HepG2 (cell line): ENCODE results near the gene GSC. TPM values are rescaled to one million over a fixed set of nuclear protein-coding genes. Genes with fewer than 3 reads are reported as not detected.

Experiments used
- ATAC-seq: fragments of 200-7000 bp; cut with Tn5 transposase; 3 replicates; pipeline ENCODE4 v1.9.1; 2020; ENCODE audit warnings: mild to moderate bottlenecking, moderate library complexity
- BruUV-seq: library from RNA; stranded (reverse); fragments of 400-500 nt; replicated peaks from 2 replicates; lab custom pipeline; 2021; lab: Mats Ljungman, UMichigan
- CTCF ChIA-PET: fragments of 300-600 bp; formaldehyde crosslinking; extraction: SDS; loops from one replicate; lab custom pipeline; 2021; ENCODE audit warnings: low total read pairs, inconsistent platforms, low intra/inter-chr PET ratio; lab: Yijun Ruan, JAX
- POLR2A ChIA-PET: fragments of 350-600 bp; sonication (Branson Sonifier 250); formaldehyde crosslinking; loops from one replicate; lab custom pipeline; 2020; ENCODE audit warnings: antibody characterized with exemption, inconsistent platforms; lab: Yijun Ruan, JAX
- DNase-seq: peaks from one replicate; pipeline ENCODE4 v3.0.0-alpha.2; 2015; ENCODE audit warnings: low spot score
- FAIRE-seq: peaks from 3 replicates; lab custom pipeline; 2011; peaks lifted over from hg19 to GRCh38; lab: Jason Lieb, UNC
- H2AFZ ChIP-seq: one replicate; pipeline ENCODE4 v1.6.1; 2011; ENCODE audit warnings: low read length, inconsistent platforms
- H3K27ac ChIP-seq: fragments of 300-600 bp; 3 replicates; pipeline ENCODE4 v1.8.0; 2011; ENCODE audit warnings: mixed run types, mild to moderate bottlenecking, mixed read lengths, low read length, inconsistent platforms; ENCODE audit not compliant: insufficient read depth; ENCODE audit errors: extremely low read length
- H3K27me3 ChIP-seq, 2 experiments: fragments of 200-600 bp in 1 of 2; 2 replicates in 1 of 2; 3 replicates in 1 of 2; pipeline versions ENCODE4 v1.6.0 to v1.8.0; 2011; ENCODE audit warnings: low read length in 2 of 2, mild to moderate bottlenecking in 2 of 2, moderate library complexity in 2 of 2, inconsistent platforms in 1 of 2; ENCODE audit not compliant: insufficient read depth in 2 of 2, control insufficient read depth in 1 of 2
- H3K36me3 ChIP-seq, 2 experiments: fragments of 200-600 bp in 1 of 2; replicated peaks in 1 of 2; 2 replicates in 1 of 2; 3 replicates in 1 of 2; pipeline versions ENCODE4 v1.5.1 to v1.8.0; 2011; ENCODE audit warnings: low read length in 2 of 2, inconsistent platforms in 1 of 2; ENCODE audit not compliant: insufficient read depth in 2 of 2, control insufficient read depth in 1 of 2
- H3K4me1 ChIP-seq: 2 replicates; pipeline ENCODE4 v1.5.1; 2012; ENCODE audit warnings: low read length, inconsistent platforms; ENCODE audit not compliant: insufficient read depth
- H3K4me2 ChIP-seq: 2 replicates; pipeline ENCODE4 v1.6.0; 2011; ENCODE audit warnings: low read depth, low read length, inconsistent platforms
- H3K4me3 ChIP-seq, 3 experiments: fragments of 200-600 bp in 1 of 3; sonication (generic), shearing (Covaris generic) in 1 of 3; replicated peaks in 1 of 3; 2 replicates each; pipeline ENCODE4 v1.5.1; 2011 to 2016; ENCODE audit warnings: low read length in 3 of 3, inconsistent platforms in 2 of 3, low read depth in 2 of 3, mild to moderate bottlenecking in 2 of 3, control low read depth in 1 of 3, mixed read lengths in 1 of 3; ENCODE audit not compliant: insufficient read depth in 1 of 3
- H3K79me2 ChIP-seq: one replicate; pipeline ENCODE4 v1.6.1; 2011; ENCODE audit warnings: low read length, inconsistent platforms; ENCODE audit not compliant: insufficient read depth
- H3K9ac ChIP-seq: 2 replicates; pipeline ENCODE4 v1.6.0; 2011; ENCODE audit warnings: mild to moderate bottlenecking, low read depth, low read length, inconsistent platforms; ENCODE audit not compliant: insufficient read depth
- H3K9me3 ChIP-seq: 2 replicates; pipeline ENCODE4 v1.5.1; 2012; ENCODE audit warnings: mild to moderate bottlenecking, low read length
- H4K20me1 ChIP-seq: 2 replicates; pipeline ENCODE4 v1.6.0; 2011; ENCODE audit warnings: inconsistent platforms, mild to moderate bottlenecking, low read length, moderate library complexity; ENCODE audit not compliant: insufficient read depth
- BORCS8-MEF2B ChIP-seq: sonication (generic); formaldehyde crosslinking; IDR thresholded peaks from 2 replicates; pipeline ENCODE4 v1.8.0; 2022; ENCODE audit warnings: mild to moderate bottlenecking, missing genetic modification reagents
- KDM5B ChIP-seq: sonication (generic); formaldehyde crosslinking; IDR thresholded peaks from 2 replicates; pipeline ENCODE4 v1.4.0; 2020; ENCODE audit warnings: missing genetic modification reagents, mild to moderate bottlenecking, borderline replicate concordance
- NFE2L2 ChIP-seq: fragments of 150-350 bp; IDR thresholded peaks from 2 replicates; pipeline ENCODE4 v1.6.1; 2014; ENCODE audit warnings: low read length
- NFRKB ChIP-seq: fragments of 450-650 bp; IDR thresholded peaks from 2 replicates; pipeline ENCODE4 v1.6.1; 2017
- TARDBP ChIP-seq: sonication (generic); formaldehyde crosslinking; IDR thresholded peaks from 2 replicates; pipeline ENCODE4 v1.8.0; 2022; ENCODE audit warnings: mild to moderate bottlenecking, missing genetic modification reagents
- ZNF260 ChIP-seq: sonication (generic); formaldehyde crosslinking; IDR thresholded peaks from 2 replicates; pipeline ENCODE4 v1.4.0; 2020; ENCODE audit warnings: missing genetic modification reagents, low read depth, mild to moderate bottlenecking, borderline replicate concordance
- ZNF503 ChIP-seq: sonication (generic); formaldehyde crosslinking; IDR thresholded peaks from 2 replicates; pipeline ENCODE4 v1.4.0; 2020; ENCODE audit warnings: missing genetic modification reagents
- ZNF546 ChIP-seq: sonication (generic); formaldehyde crosslinking; conservative IDR thresholded peaks from 2 replicates; pipeline ENCODE4 v1.8.1; 2023; ENCODE audit warnings: mild to moderate bottlenecking, missing genetic modification reagents
- ZNF646 ChIP-seq: sonication (generic); formaldehyde crosslinking; IDR thresholded peaks from 2 replicates; pipeline ENCODE4 v1.9.0; 2021; ENCODE audit warnings: mild to moderate bottlenecking, missing genetic modification reagents
- ZNF703 ChIP-seq: sonication (generic); formaldehyde crosslinking; IDR thresholded peaks from 2 replicates; pipeline ENCODE4 v1.5.1; 2020; ENCODE audit warnings: missing genetic modification reagents, mild to moderate bottlenecking, moderate library complexity, borderline replicate concordance
- WGBS: methylation state at CpG from one replicate; pipeline ENCODE4 v1.1.6; 2017; ENCODE audit warnings: low lambda C conversion rate; 5-methylcytosine and 5-hydroxymethylcytosine counted together
- in situ Hi-C: cut with HindIII; loops from 2 replicates; pipeline ENCODE4 v1.10.0; 2017; ENCODE audit warnings: low pct_unique_long_range_greater_than_20kb; ENCODE audit not compliant: extremely low pct_ligation_motif_present
- intact Hi-C: fragments of 100-400 bp; cut with micrococcal nuclease; formaldehyde crosslinking; loops from one replicate; pipeline ENCODE4 v1.10.0; 2022; ENCODE audit not compliant: unreplicated experiment
- polyA plus RNA-seq, 8 experiments: library from polyadenylated mRNA; depleted of rRNA in 3 of 8; stranded (reverse) in 7 of 8; unstranded in 1 of 8; fragments of >200 nt; fragmentation: Illumina TruSeq in 4 of 8; extraction: Trizol in 4 of 8; gene quantifications; 2 replicates each; pipeline versions ENCODE4 v1.2.1 to v1.2.3, GENCODE V29; 2011 to 2016; ENCODE audit warnings: low read depth in 4 of 8, missing spikeins in 1 of 8, mixed read lengths in 1 of 8; ENCODE audit not compliant: insufficient read depth in 1 of 8
- total RNA-seq, 5 experiments: library from RNA; depleted of rRNA; stranded (reverse); fragments of >200 nt; fragmentation: Illumina TruSeq; extraction: Trizol; gene quantifications; 2 replicates each; pipeline ENCODE4 v1.2.3, GENCODE V29; 2016; ENCODE audit warnings: low read depth in 1 of 5
- TF ChIP-seq, protein P1 (sequence below): fragments of 450-650 bp; IDR thresholded peaks from 2 replicates; pipeline ENCODE4 v1.6.1; 2016
- TF ChIP-seq, protein P2 (sequence below): sonication (generic); formaldehyde crosslinking; IDR thresholded peaks from 2 replicates; pipeline ENCODE4 v1.4.0; 2020; ENCODE audit warnings: missing genetic modification reagents

The GSC gene
- total and polyA plus RNA-seq, 2 of the 13 experiments (the other 11 are each of a cell fraction or from before 2014, with no cell fraction given), result not detected

- TF ChIP-seq, protein P1, sequence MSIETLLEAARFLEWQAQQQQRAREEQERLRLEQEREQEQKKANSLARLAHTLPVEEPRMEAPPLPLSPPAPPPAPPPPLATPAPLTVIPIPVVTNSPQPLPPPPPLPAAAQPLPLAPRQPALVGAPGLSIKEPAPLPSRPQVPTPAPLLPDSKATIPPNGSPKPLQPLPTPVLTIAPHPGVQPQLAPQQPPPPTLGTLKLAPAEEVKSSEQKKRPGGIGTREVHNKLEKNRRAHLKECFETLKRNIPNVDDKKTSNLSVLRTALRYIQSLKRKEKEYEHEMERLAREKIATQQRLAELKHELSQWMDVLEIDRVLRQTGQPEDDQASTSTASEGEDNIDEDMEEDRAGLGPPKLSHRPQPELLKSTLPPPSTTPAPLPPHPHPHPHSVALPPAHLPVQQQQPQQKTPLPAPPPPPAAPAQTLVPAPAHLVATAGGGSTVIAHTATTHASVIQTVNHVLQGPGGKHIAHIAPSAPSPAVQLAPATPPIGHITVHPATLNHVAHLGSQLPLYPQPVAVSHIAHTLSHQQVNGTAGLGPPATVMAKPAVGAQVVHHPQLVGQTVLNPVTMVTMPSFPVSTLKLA, result no peak
- TF ChIP-seq NFE2L2 (no peak), ZNF703 (CRISPR knock-in tag) (no peak)
Measured at GRCh38 chr14:94795372-94795771, 25.5 kb upstream of the GSC start (continued).

- no TSS peak for BruUV-seq
- H3K4me1 ChIP-seq, result no peaks in the 10 kb centered on the region
- ChIA-PET CTCF (no interaction called here), POLR2A (no interaction called here)
- no peaks in the 10 kb centered on the region for H3K36me3 ChIP-seq
- H3K9ac ChIP-seq, result no peak overlapping the region
- in situ Hi-C loops (no loop called here), intact Hi-C loops (no loop called here)
- FAIRE-seq (no peak), ATAC-seq (no peak), DNase-seq (no peak)
- H3K27me3 ChIP-seq, result peaks cover 1 to 16% of the 10 kb centered on the region in 2 experiments; a peak in 2 of 5 replicates
- WGBS, result 16% methylated on average over 7 of the region's 7 CpGs
- H3K4me2 ChIP-seq, result no peak overlapping the region
- no peak overlapping the region for H3K27ac ChIP-seq
- H4K20me1 ChIP-seq, result no peaks in the 10 kb centered on the region
- H3K9me3 ChIP-seq, result no peaks in the 10 kb centered on the region
- H3K4me3 ChIP-seq, result no peak overlapping the region
- no peaks in the 10 kb centered on the region for H3K79me2 ChIP-seq
- H2AFZ ChIP-seq, result no peak overlapping the region
- TF ChIP-seq ZNF646, result no peak
- no peak for TF ChIP-seq BORCS8-MEF2B (CRISPR knock-in tag)
- TF ChIP-seq ZNF503 (CRISPR knock-in tag), result no peak
- TF ChIP-seq NFRKB, result no peak
- TF ChIP-seq ZNF260 (CRISPR knock-in tag), result no peak
- TF ChIP-seq KDM5B (CRISPR knock-in tag), result no peak
- no peak for TF ChIP-seq TARDBP
- no peak for TF ChIP-seq ZNF546 (CRISPR knock-in tag)
- TF ChIP-seq, protein P2, sequence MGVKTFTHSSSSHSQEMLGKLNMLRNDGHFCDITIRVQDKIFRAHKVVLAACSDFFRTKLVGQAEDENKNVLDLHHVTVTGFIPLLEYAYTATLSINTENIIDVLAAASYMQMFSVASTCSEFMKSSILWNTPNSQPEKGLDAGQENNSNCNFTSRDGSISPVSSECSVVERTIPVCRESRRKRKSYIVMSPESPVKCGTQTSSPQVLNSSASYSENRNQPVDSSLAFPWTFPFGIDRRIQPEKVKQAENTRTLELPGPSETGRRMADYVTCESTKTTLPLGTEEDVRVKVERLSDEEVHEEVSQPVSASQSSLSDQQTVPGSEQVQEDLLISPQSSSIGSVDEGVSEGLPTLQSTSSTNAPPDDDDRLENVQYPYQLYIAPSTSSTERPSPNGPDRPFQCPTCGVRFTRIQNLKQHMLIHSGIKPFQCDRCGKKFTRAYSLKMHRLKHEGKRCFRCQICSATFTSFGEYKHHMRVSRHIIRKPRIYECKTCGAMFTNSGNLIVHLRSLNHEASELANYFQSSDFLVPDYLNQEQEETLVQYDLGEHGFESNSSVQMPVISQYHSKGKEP (CRISPR knock-in tag), result no peak
Measured at GRCh38 chr14:94793901-94794300, 24.0 kb upstream of the GSC start.
